ENCODE measurements around the gene ERICH6B.

ERICH6B gene

DNA sequence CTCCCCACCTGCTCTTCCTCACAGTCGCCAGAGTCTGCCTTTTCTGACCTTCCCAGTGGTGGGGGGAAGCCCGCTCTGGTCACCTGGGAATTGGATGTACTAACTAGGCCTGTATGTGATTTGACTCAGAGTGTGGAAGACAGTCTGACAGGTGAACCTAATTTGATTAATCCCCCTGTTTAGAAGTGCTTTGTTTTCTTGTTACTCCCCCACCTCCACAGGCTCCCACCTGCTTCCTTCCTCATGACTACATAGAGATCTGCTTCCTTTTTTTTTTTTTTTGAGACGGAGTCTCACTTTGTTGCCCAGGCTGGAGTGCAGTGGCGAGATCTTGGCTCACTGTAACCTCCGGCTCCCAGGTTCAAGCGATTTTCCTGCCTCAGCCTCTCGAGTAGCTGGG, 106.8 kb downstream of the ERICH6B start:
- in situ Hi-C loops (cut with HindIII; ENCODE audit: low sequenced_read_pairs) = no loop called here

DNA sequence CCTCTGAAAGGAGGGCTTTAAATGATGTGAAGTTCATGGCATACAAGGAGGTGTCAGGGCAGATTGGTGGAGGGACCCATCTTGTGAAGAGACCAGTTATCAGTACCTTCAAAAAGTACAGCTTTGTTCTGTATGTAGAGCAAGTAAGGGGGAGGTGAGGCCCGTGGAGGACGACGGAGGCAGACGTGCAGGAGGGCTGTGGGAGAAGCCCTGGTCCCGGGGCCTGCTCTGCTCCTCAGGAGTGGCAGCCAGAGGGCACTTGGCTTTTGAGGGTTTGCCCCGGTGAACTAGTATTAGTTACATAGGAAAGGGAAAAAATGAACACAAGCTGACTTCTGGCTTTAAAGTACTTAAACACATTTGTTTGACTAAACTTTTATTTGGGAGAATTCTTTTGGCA, 108.7 kb downstream of the ERICH6B start:
- in situ Hi-C loops (cut with HindIII; ENCODE audit: low sequenced_read_pairs) = no loop called here

DNA sequence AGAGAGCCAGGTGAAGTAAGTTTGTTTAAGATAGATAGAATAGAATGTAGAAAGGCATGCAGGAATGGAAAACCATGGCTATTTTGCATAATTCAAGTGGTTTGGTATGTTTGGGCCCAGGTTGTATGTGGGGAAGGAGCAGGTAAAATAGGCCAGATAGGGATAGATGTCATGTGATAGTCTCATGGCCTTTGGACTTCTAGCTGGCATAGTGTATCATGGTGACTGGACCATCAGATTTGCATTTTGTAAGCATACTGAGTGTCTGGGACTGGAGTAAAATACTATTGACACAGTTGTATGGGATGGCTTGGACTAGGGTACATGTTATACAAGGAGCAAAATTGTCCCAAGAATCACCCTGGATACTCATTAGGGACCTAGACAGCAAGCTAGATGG, 111.9 kb downstream of the ERICH6B start:
- in situ Hi-C loops (cut with HindIII; ENCODE audit: low sequenced_read_pairs) = loop anchor here (5.0 kb wide), 1 partner anchor 106 kb away; no protein-coding TSS in a partner anchor

DNA sequence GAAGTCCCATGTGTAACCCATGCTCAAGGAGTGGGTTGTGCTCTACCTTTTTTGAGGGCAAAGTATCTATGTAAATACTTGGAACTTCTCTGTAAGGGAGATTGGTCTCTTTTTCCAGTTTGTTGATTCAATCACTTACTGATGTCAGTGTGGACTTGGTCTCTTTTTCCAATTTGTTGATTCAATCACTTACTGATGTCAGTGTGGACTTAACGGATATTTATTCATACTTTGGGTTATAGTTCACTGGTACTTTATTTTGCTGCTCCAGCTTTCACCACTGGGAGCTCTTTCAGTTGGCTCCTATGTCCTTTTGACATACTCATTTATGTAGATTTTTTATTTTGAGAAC, 114.4 kb downstream of the ERICH6B start:
- in situ Hi-C loops (cut with HindIII; ENCODE audit: low sequenced_read_pairs) = loop anchor here (5.0 kb wide), 1 partner anchor 104 kb away; no protein-coding TSS in a partner anchor

DNA sequence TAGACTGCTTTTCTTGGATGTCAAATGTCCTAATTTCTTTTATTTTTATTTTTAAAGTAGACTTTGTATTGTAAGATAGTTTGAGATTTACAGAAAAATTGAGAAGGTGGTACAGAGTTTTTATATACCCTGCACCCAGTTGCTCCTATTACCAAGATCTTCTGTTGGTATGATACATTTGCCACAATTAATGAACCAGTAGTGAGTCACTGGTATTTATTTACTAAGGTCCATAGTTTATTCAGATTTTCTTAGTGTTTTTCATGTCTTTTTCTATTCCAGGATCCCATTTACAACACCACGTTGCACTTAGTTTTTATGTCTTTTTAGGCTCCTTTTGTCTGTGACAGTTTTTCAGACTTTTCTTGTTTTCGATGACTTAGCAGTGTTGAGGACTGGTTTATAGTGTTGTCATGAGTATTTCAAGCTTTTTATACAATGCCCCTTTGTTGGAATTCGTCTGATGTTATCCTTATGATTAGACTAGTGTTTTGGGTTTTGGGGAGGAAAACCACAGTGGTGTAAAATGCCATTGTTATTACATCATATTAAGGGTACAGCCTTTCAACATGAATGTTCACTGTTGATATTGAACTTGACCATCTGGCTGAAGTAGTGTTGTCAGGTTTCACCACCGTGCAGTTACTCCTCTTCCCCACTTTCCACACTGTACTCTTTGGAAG, 114.9 kb downstream of the ERICH6B start:
- in situ Hi-C loops (cut with HindIII; ENCODE audit: low sequenced_read_pairs) = loop anchor here (5.0 kb wide), 1 partner anchor 103 kb away; no protein-coding TSS in a partner anchor

DNA sequence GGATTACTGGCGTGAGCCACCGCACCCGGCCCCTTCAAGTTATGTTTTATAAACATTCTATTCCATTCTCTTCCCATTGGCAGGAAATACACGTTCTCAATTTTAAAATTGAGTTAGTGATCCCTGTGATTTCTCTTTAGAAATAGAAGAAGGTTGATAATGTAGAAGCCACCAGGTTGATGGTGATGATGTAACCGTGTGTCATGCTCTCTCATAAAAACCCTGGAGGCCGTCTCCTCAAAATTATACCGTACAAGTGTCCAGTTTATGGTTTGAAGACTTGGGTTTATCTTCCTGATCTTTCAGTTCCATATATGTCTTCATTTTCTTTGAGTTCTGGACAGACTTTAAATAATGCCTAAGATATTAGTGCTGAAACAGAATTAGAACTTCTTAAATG, 118.6 kb downstream of the ERICH6B start:
- in situ Hi-C loops (cut with HindIII; ENCODE audit: low sequenced_read_pairs) = no loop called here

DNA sequence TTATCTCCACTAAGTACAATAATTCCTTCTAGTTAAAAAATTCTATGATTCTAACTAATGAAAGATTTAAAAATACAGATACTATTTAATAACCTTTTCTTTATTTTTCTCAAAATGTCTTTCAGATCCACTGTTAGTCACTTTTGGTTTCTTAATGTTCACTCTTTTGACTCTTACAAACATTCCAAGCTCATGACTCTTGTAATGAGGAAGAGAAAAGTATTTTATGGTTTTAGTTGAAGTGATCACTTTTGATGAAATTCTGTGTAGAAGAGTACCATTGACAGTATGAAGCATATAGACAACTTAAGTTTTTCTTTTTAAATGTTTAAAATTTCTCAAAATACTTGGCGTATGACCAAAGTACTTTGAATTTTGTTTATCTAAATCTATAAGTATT, 123.0 kb downstream of the ERICH6B start:
- in situ Hi-C loops (cut with HindIII; ENCODE audit: low sequenced_read_pairs) = no loop called here

Measured in endothelial cell of hepatic sinusoid (primary cell).